HG03378 (cell line): ENCODE results near the gene AEN.
A peak's percentile ranks its signal among the peaks of the same experiment; 100 is the strongest.

Source experiments
- ATAC-seq: cut with Tn5 transposase; IDR thresholded peaks from one replicate; pipeline ENCODE4 v1.9.1; 2021; ENCODE audit warnings: mild to moderate bottlenecking, moderate library complexity; ENCODE audit not compliant: unreplicated experiment

Gene AEN

GRCh38 chr15:88648357-88649214 lies 27.4 kb downstream of the AEN start:
- no peak for ATAC-seq

GRCh38 chr15:88649286-88649733 lies 28.2 kb downstream of the AEN start:
- ATAC-seq = peak; percentile 63

GRCh38 chr15:88649753-88650551 lies 28.8 kb downstream of the AEN start:
- no peak for ATAC-seq

GRCh38 chr15:88650556-88650955 lies 29.4 kb downstream of the AEN start:
- no peak for ATAC-seq

GRCh38 chr15:88651136-88651732 lies 30.1 kb downstream of the AEN start:
- no peak for ATAC-seq

- ATAC-seq = no peak
Observed at GRCh38 chr15:88651971-88652370, 30.8 kb downstream of the AEN start.

GRCh38 chr15:88652456-88653199 lies 31.5 kb downstream of the AEN start:
- ATAC-seq = no peak

- no peak for ATAC-seq
Observed at GRCh38 chr15:88653200-88654064, 32.3 kb downstream of the AEN start.

GRCh38 chr15:88654430-88655102 lies 33.4 kb downstream of the AEN start:
- ATAC-seq = no peak

- no peak for ATAC-seq
Observed at GRCh38 chr15:88655103-88655553, 34.0 kb downstream of the AEN start.

- ATAC-seq = no peak
Observed at GRCh38 chr15:88655800-88656488, 34.8 kb downstream of the AEN start.

GRCh38 chr15:88656760-88657221 lies 35.7 kb downstream of the AEN start:
- peak; percentile 89 for ATAC-seq

GRCh38 chr15:88657326-88658069 lies 36.4 kb downstream of the AEN start:
- no peak for ATAC-seq

GRCh38 chr15:88658070-88658965 lies 37.2 kb downstream of the AEN start:
- ATAC-seq = no peak

- ATAC-seq = no peak
Observed at GRCh38 chr15:88658972-88659931, 38.1 kb downstream of the AEN start.
